Esophagus muscularis mucosa (tissue), 3 donors: ENCODE measurements around the gene IPO11.

Experiments used
- CTCF ChIP-seq, 3 experiments: fragments of 200-600 bp in 2 of 3; fragments of 450-650 bp in 1 of 3; sonication (generic) in 2 of 3; IDR thresholded peaks; one replicate each; pipeline ENCODE4 v1.5.1; 2017 to 2019; ENCODE audit warnings: antibody characterized with exemption in 3 of 3, mild to moderate bottlenecking in 2 of 3, moderate library complexity in 1 of 3
- POLR2A ChIP-seq: fragments of 450-650 bp; IDR thresholded peaks from one replicate; pipeline ENCODE4 v1.6.1; 2017; ENCODE audit warnings: antibody characterized with exemption, moderate library complexity, mild to moderate bottlenecking, low read depth
- POLR2AphosphoS5 ChIP-seq, 2 donors: sonication (generic); formaldehyde crosslinking; IDR thresholded peaks; one replicate each; pipeline ENCODE4 v1.6.1; 2017; ENCODE audit warnings: antibody characterized with exemption in 2 of 2

GRCh38 chr5:62521319-62521718 lies 108.8 kb downstream of the IPO11 start:
- TF ChIP-seq POLR2AphosphoS5 (IDR thresholded peaks at IDR 0.05) (no peak), CTCF (IDR thresholded peaks at IDR 0.05) (no peak), POLR2A (no peak)
